Measurements from ENCODE around the gene EPHB2.

The EPHB2 gene

GRCh38 chr1:22914633-22915217 lies 204.1 kb downstream of the EPHB2 start:
- TF ChIP-seq FOXP2 (optimal IDR thresholded peaks at IDR 0.05; ENCODE audit: borderline replicate concordance, extremely low read depth, extremely low read length, insufficient read depth) (no peak), POLR2AphosphoS5 (IDR thresholded peaks at IDR 0.05; ENCODE audit: low read depth, low read length) (no peak), REST (IDR thresholded peaks at IDR 0.05; ENCODE audit: insufficient read depth in 1 of 2, low read depth in 2 of 2, low read length in 2 of 2) (no peak), TAF1 (IDR thresholded peaks at IDR 0.05; ENCODE audit: borderline replicate concordance, insufficient read depth, low read length) (no peak), SIN3A (IDR thresholded peaks at IDR 0.05; ENCODE audit: borderline replicate concordance, insufficient read depth, low read length) (no peak)

GRCh38 chr1:22915231-22915630 lies 204.6 kb downstream of the EPHB2 start:
- no peak for TF ChIP-seq POLR2AphosphoS5 (IDR thresholded peaks at IDR 0.05; ENCODE audit: low read depth, low read length)
- TF ChIP-seq FOXP2 (optimal IDR thresholded peaks at IDR 0.05; ENCODE audit: borderline replicate concordance, extremely low read depth, extremely low read length, insufficient read depth), result no peak
- no peak for TF ChIP-seq REST (IDR thresholded peaks at IDR 0.05; ENCODE audit: insufficient read depth in 1 of 2, low read depth in 2 of 2, low read length in 2 of 2)
- no peak for TF ChIP-seq TAF1 (IDR thresholded peaks at IDR 0.05; ENCODE audit: borderline replicate concordance, insufficient read depth, low read length)
- TF ChIP-seq SIN3A (IDR thresholded peaks at IDR 0.05; ENCODE audit: borderline replicate concordance, insufficient read depth, low read length), result no peak

- TF ChIP-seq SIN3A (IDR thresholded peaks at IDR 0.05; ENCODE audit: borderline replicate concordance, insufficient read depth, low read length) (no peak), TAF1 (IDR thresholded peaks at IDR 0.05; ENCODE audit: borderline replicate concordance, insufficient read depth, low read length) (no peak), REST (IDR thresholded peaks at IDR 0.05; ENCODE audit: insufficient read depth in 1 of 2, low read depth in 2 of 2, low read length in 2 of 2) (no peak), POLR2AphosphoS5 (IDR thresholded peaks at IDR 0.05; ENCODE audit: low read depth, low read length) (no peak), FOXP2 (optimal IDR thresholded peaks at IDR 0.05; ENCODE audit: borderline replicate concordance, extremely low read depth, extremely low read length, insufficient read depth) (no peak)
These were observed 205.3 kb downstream of the EPHB2 start for GRCh38 chr1:22915816-22916470.

- TF ChIP-seq POLR2AphosphoS5 (IDR thresholded peaks at IDR 0.05; ENCODE audit: low read depth, low read length) (no peak), SIN3A (IDR thresholded peaks at IDR 0.05; ENCODE audit: borderline replicate concordance, insufficient read depth, low read length) (no peak), TAF1 (IDR thresholded peaks at IDR 0.05; ENCODE audit: borderline replicate concordance, insufficient read depth, low read length) (no peak), REST (IDR thresholded peaks at IDR 0.05; ENCODE audit: insufficient read depth in 1 of 2, low read depth in 2 of 2, low read length in 2 of 2) (no peak), FOXP2 (optimal IDR thresholded peaks at IDR 0.05; ENCODE audit: borderline replicate concordance, extremely low read depth, extremely low read length, insufficient read depth) (no peak)
These were observed 205.8 kb downstream of the EPHB2 start for GRCh38 chr1:22916471-22916820.

Data from PFSK-1 (cell line).